WERI-Rb-1 (cell line): ENCODE data around the gene NFIL3.

Experiments
- DNase-seq: peaks from one replicate; pipeline ENCODE4 v3.0.0-alpha.2; 2020
- H3K27ac ChIP-seq: fragments of 250-450 bp; sonication (Bioruptor Pico); 2 replicates; pipeline ENCODE4 v1.5.1; 2020; ENCODE audit warnings: mild to moderate bottlenecking, moderate library complexity
- H3K27me3 ChIP-seq: fragments of 250-450 bp; sonication (Bioruptor Pico); 2 replicates; pipeline ENCODE4 v1.5.1; 2021; ENCODE audit warnings: mild to moderate bottlenecking, low read depth, moderate library complexity; ENCODE audit not compliant: insufficient read depth, severe bottlenecking
- H3K36me3 ChIP-seq: fragments of 250-450 bp; sonication (Bioruptor Pico); 2 replicates; pipeline ENCODE4 v1.5.1; 2020; ENCODE audit warnings: mild to moderate bottlenecking, moderate library complexity
- H3K4me3 ChIP-seq: 2 replicates; pipeline ENCODE4 v1.5.1; 2011; ENCODE audit warnings: low read depth, mild to moderate bottlenecking, control low read depth, low read length
- H3K9me3 ChIP-seq: fragments of 250-450 bp; sonication (Bioruptor Pico); 2 replicates; pipeline ENCODE4 v1.5.1; 2021; ENCODE audit warnings: mild to moderate bottlenecking, moderate library complexity; ENCODE audit not compliant: severe bottlenecking
- CTCF ChIP-seq: IDR thresholded peaks from 2 replicates; pipeline ENCODE4 v1.5.1; 2011; ENCODE audit warnings: low read depth, mild to moderate bottlenecking, control low read depth, inconsistent platforms, low read length

Gene NFIL3

GRCh38 chr9:91405343-91406077 lies 18.1 kb downstream of the NFIL3 start:
- DNase-seq = no peak
- no peak for TF ChIP-seq CTCF
- Histone ChIP-seq H3K27ac (no peak overlapping the region), H3K27me3 (no peaks in the 10 kb centered on the region), H3K4me3 (no peak overlapping the region), H3K9me3 (no peaks in the 10 kb centered on the region), H3K36me3 (peaks cover 15% of the 10 kb centered on the region)

DNA sequence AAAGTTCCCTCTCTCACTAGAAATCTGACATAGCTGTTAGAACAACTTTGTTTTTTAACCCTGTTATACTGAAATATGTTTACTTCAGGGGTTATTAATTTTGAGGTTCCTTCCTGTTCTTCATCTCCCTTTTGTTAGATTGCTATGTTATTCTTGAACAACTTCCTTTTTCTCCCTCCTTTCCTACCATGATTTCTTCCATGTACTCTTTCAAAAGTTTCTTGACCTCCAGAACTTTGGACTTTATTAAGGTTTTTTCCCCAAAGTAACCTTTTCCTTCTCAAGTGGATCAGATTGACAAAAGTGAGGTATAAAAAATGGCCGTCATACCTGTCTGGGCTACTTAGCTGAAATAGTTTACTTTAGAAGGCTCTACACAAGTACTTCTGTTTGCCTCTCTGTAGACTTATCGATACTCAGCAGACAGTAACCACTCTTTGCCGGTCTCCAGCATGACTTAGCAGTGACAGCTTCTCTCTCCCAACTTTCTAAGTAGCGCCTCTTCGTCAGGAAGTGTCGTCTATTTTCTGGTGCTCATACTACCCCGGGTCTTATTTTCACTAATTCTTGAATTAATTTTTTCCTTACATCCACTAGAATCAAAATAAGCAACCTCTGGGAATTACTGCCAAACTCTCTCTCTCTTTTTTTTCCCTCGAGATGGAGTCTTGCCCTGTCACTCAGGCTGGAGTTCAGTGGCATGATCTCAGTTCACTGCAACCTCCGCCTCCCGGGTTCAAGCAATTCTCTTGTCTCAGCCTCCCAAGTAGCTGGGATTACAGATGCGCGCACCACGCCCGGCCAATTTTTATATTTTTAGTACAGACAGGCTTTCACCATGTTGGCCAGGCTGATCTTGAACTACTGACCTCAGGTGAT lies 19.7 kb downstream of the NFIL3 start:
- H3K4me3 ChIP-seq = no peak overlapping the region
- no peaks in the 10 kb centered on the region for H3K9me3 ChIP-seq
- no peak for DNase-seq
- H3K27me3 ChIP-seq = no peaks in the 10 kb centered on the region
- H3K27ac ChIP-seq = no peak overlapping the region
- peaks cover 3% of the 10 kb centered on the region for H3K36me3 ChIP-seq
- no peak for TF ChIP-seq CTCF

DNA sequence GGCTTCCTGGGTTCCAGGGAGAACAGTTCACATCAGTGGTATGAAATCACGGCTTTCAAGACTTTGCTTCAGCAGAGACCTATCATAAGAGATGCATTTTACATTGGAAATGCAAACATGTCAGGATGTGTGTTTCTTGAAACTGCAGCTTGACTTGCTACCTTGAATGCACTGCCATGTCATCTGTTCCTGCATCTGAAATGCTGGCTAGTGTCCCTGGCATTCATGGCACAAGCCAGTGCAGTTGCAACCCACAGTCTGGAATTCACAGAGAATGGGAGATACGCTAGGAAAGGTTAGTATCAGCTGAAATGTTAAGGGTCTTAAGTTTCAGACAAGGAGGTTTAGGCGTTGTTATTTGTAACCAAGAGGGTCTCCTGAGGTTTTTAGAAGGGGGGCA lies 24.7 kb downstream of the NFIL3 start:
- Histone ChIP-seq H3K4me3 (no peak overlapping the region), H3K27ac (no peak overlapping the region), H3K36me3 (no peaks in the 10 kb centered on the region), H3K27me3 (no peaks in the 10 kb centered on the region), H3K9me3 (no peaks in the 10 kb centered on the region)
- no peak for TF ChIP-seq CTCF
- DNase-seq = no peak

DNA sequence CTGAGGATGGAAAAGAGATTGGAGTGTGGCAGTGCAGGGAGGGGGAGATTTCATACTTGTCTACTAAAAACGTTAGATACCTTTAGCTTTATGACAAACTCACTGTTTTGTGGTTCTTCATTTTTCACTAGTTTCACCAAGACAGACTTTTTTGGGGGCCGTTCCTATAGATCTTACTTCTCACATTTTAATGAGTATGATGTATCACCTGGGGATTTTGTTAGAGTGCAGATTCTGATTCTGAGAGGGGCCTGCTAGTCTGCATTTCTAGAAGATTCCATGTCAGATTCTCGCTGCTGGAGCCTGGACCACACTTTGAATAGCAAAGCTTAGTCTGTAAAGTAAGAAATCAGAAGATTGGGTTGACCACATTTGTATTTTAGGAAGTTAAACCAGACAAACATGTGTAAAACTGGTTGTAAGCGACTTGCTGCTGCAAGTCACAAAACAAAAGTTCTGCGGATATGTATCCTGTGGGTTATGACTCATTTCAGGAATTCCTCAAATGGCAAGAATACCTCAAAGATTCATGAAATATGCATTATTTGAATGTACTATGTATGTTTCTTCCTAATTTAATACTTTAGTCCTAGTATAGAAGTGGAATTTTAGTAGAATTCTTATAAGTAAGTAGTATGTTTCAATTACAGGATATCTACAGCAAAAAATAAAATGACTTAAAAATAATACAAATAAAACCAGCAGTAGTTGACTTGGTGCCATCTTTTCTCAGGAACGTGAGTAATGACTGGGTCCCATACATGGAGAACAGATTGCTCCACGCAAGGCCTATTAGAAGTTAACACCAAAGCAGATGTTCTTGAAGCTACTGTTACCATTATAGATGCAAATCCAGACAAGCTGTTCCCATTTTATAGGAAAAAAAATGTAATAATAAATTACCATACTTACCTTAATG lies 27.8 kb downstream of the NFIL3 start:
- no peaks in the 10 kb centered on the region for H3K36me3 ChIP-seq
- DNase-seq = no peak
- no peaks in the 10 kb centered on the region for H3K27me3 ChIP-seq
- no peak overlapping the region for H3K27ac ChIP-seq
- H3K9me3 ChIP-seq = no peaks in the 10 kb centered on the region
- TF ChIP-seq CTCF = no peak
- no peak overlapping the region for H3K4me3 ChIP-seq

DNA sequence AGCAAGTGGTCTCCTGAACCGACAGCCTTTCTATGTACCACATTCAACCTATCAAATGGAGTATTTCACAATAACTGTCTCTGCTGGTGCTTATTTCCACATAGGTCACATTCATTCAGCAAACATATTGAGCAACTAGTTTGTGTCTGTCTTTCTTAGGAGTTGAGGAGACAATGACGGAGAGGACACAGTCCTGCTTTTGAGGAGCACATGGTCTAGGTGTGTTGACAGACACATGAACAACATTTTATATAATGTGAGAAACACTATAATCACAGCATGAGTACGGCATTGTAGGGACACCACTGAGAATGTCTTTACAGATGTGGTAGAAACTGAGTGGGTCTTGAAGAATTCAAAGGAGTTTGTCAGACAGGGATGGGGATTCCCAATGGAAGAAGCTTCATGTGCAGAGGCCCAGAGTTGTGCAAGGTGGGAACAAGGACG lies 28.5 kb downstream of the NFIL3 start:
- no peak overlapping the region for H3K27ac ChIP-seq
- H3K36me3 ChIP-seq = no peaks in the 10 kb centered on the region
- H3K9me3 ChIP-seq = no peaks in the 10 kb centered on the region
- DNase-seq = no peak
- TF ChIP-seq CTCF = no peak
- no peaks in the 10 kb centered on the region for H3K27me3 ChIP-seq
- no peak overlapping the region for H3K4me3 ChIP-seq
